PFSK-1 (cell line): ENCODE data around the gene KCTD3.

Experiments
- FOXP2 ChIP-seq: optimal IDR thresholded peaks from 2 replicates; pipeline ENCODE3; 2011; ENCODE audit warnings: borderline replicate concordance, control low read depth, inconsistent platforms; ENCODE audit not compliant: insufficient read depth; ENCODE audit errors: extremely low read length, extremely low read depth
- POLR2AphosphoS5 ChIP-seq: IDR thresholded peaks from 2 replicates; pipeline ENCODE4 v1.6.1; 2012; ENCODE audit warnings: low read depth, mild to moderate bottlenecking, control low read depth, low read length, moderate library complexity
- SIN3A ChIP-seq: IDR thresholded peaks from 2 replicates; pipeline ENCODE4 v1.6.1; 2012; ENCODE audit warnings: mild to moderate bottlenecking, low read length, moderate library complexity, borderline replicate concordance; ENCODE audit not compliant: insufficient read depth
- TAF1 ChIP-seq: IDR thresholded peaks from 2 replicates; pipeline ENCODE4 v1.6.1; 2012; ENCODE audit warnings: low read length, control low read depth, borderline replicate concordance; ENCODE audit not compliant: insufficient read depth
- TF ChIP-seq, protein P1 (sequence below), 2 experiments: IDR thresholded peaks; 2 replicates each; pipeline versions ENCODE4 v1.6.1 to v1.8.0; 2011 to 2012; ENCODE audit warnings: low read depth in 2 of 2, low read length in 2 of 2, control low read depth in 1 of 2, inconsistent platforms in 1 of 2, mild to moderate bottlenecking in 1 of 2, moderate library complexity in 1 of 2; ENCODE audit not compliant: insufficient read depth in 1 of 2

The KCTD3 gene

GRCh38 chr1:215557992-215558626 is 9.0 kb upstream of the KCTD3 start:
- TF ChIP-seq SIN3A (no peak), POLR2AphosphoS5 (no peak), TAF1 (no peak), FOXP2 (no peak)
- TF ChIP-seq, protein P1, sequence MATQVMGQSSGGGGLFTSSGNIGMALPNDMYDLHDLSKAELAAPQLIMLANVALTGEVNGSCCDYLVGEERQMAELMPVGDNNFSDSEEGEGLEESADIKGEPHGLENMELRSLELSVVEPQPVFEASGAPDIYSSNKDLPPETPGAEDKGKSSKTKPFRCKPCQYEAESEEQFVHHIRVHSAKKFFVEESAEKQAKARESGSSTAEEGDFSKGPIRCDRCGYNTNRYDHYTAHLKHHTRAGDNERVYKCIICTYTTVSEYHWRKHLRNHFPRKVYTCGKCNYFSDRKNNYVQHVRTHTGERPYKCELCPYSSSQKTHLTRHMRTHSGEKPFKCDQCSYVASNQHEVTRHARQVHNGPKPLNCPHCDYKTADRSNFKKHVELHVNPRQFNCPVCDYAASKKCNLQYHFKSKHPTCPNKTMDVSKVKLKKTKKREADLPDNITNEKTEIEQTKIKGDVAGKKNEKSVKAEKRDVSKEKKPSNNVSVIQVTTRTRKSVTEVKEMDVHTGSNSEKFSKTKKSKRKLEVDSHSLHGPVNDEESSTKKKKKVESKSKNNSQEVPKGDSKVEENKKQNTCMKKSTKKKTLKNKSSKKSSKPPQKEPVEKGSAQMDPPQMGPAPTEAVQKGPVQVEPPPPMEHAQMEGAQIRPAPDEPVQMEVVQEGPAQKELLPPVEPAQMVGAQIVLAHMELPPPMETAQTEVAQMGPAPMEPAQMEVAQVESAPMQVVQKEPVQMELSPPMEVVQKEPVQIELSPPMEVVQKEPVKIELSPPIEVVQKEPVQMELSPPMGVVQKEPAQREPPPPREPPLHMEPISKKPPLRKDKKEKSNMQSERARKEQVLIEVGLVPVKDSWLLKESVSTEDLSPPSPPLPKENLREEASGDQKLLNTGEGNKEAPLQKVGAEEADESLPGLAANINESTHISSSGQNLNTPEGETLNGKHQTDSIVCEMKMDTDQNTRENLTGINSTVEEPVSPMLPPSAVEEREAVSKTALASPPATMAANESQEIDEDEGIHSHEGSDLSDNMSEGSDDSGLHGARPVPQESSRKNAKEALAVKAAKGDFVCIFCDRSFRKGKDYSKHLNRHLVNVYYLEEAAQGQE (IDR thresholded peaks at IDR 0.05; ENCODE audit: insufficient read depth in 1 of 2, low read depth in 2 of 2, low read length in 2 of 2), result no peak

- no peak for TF ChIP-seq TAF1
- TF ChIP-seq SIN3A, result no peak
- TF ChIP-seq, protein P1 (IDR thresholded peaks at IDR 0.05; ENCODE audit: insufficient read depth in 1 of 2, low read depth in 2 of 2, low read length in 2 of 2), result no peak
- TF ChIP-seq FOXP2, result no peak
- TF ChIP-seq POLR2AphosphoS5, result no peak
Measured at GRCh38 chr1:215567491-215568298, 591 bp downstream of the KCTD3 start.

DNA sequence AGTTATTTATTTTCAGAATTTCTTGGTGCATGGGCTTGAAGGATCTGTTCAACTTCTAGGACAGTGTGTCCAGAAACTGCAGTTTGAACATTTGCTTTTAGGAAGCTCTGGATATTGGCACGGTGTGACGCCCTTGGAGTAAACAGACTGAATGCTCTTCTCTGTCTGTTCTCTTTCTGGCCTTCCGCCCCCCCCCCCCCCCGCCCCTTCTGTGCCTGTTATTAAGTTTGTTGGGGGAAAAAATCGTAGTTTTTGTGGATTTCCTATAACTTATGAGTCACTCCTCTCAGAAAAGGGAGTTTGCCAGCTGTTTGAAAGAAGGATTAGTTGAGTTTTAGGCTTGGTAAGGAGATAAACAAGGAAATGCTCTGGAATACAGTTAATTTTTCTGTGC is 1.2 kb downstream of the KCTD3 start:
- TF ChIP-seq TAF1 (no peak), POLR2AphosphoS5 (no peak), FOXP2 (no peak), SIN3A (no peak)
- TF ChIP-seq, protein P1 (IDR thresholded peaks at IDR 0.05; ENCODE audit: insufficient read depth in 1 of 2, low read depth in 2 of 2, low read length in 2 of 2), result no peak

DNA sequence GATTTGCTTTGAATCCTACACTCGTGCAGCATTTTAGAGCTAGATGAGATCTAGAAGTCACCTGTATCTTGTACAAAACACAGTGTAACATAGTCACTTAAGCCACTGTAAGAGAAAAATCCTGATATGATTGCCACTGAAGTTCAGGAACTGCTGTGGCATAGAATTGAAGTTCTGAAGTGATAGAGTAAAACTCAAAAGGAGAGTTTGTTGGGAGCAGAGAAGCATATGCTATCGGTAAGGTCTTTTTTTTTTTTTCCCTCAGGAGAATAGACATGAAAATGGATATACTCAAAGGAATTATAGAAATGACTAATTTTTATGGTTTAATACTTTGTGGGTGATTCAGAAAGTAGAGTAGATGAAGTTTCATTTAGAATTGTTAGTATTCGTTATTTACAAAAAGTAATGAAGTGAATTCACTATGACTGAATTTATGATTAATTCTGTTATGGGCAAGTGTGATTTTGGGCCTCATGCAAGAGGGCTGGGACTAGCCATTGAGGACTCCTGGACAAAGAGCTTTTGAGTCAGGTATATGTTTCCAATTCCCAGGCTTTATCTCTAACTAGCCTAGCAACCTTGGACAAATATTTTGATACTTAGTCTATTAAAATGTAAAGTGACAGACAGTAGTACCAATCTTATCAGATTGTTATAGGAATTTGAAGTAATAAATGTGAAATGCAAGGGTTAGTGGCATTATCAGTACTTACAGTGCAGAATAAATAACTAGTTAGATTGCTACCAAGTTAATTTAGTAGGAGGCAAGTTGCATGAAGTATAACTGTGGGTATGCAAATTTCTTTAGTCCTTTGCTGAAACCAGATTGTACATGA is 3.1 kb downstream of the KCTD3 start:
- TF ChIP-seq FOXP2 (no peak), POLR2AphosphoS5 (no peak), TAF1 (no peak), SIN3A (no peak)
- TF ChIP-seq, protein P1 (IDR thresholded peaks at IDR 0.05; ENCODE audit: insufficient read depth in 1 of 2, low read depth in 2 of 2, low read length in 2 of 2), result no peak
